NCI-H345 treated with DMSO at 0.1 percent for 48 hours (cell line): ENCODE data around the gene SLC43A1.

Source experiments
- DNase-seq: peaks from one replicate; lab custom pipeline; 2025; ENCODE audit not compliant: unreplicated experiment; lab: John Stamatoyannopoulos, UW

The SLC43A1 gene

DNA sequence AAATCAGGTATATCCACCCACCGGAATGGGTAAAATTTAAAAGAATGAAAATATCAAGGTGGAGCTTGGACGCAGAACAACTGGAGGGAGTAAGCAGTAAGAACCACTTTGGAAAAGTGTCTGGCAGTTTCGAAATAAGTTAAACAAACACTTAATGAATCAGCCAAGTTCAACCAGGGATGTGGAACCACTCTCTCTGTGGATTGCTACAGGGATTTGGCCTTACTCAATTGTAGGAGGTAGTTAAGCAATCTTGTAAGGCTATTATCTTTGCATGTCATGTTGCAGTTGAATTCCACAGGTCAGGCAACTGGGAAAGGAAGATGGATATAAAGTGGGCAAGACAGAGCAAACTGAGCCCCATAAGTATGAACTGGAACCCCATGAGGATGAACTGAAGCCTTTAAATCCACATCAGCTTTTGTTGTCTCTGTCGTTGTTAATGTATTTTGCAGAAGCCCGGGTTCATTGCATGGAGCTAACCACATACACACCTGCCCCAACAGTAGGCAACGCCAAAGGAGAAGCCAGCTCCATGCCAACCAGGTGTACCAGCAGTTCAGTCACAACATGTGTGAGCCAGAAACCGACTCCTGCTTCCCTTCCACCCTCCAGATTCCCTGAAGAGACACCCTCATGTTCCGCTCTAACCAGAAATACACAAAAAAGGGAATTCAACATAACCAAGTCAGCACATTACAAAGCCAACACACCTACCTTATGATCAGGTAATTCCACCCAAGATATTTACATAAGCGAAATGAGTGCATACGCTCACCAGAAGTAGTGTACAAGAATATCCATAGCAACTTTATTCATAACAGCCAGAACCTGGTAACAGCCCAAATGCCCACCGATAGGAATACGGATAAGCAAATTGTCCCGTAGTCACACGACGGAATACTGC, 80.6 kb downstream of the SLC43A1 start:
- no peak for DNase-seq
